Measurements from ENCODE around the gene OR11G2. TPM values are rescaled to one million over a fixed set of nuclear protein-coding genes. Genes with fewer than 3 reads are reported as not detected.

The OR11G2 gene
- total and polyA plus RNA-seq, 2 of the 8 experiments (the other 6 are each of a cell fraction or from before 2014, with no cell fraction given), result not detected

GRCh38 chr14:20247646-20248246 lies 57.0 kb downstream of the OR11G2 start (continued):
- no peak for TF ChIP-seq KDM4A (IDR thresholded peaks at IDR 0.05; ENCODE audit: low read depth, low read length, severe bottlenecking)
- TF ChIP-seq HDAC6 (IDR thresholded peaks at IDR 0.05; ENCODE audit: low read depth, low read length), result no peak
- peak in 2 of 3 experiments; percentile 13 to 50; a peak in 2 of 4 replicates for TF ChIP-seq CTCF (IDR thresholded peaks at IDR 0.05; ENCODE audit: control extremely low read depth in 1 of 3, insufficient read depth in 1 of 3, low read depth in 1 of 3, low read length in 3 of 3)
- no peak for TF ChIP-seq GABPA (IDR thresholded peaks at IDR 0.05; ENCODE audit: borderline replicate concordance, insufficient read depth, low read length)
- TF ChIP-seq FOSL1 (IDR thresholded peaks at IDR 0.05; ENCODE audit: insufficient read depth, low read depth, low read length), result no peak

Small RNA genes lying within 50 kb of the gene (small RNA-seq; reads per million reads assigned to genes)
- gene GTF2IP22 (ENCODE audit: insufficient read depth), result not detected

Other genes starting within 250 kb of the OR11G2 start
- gene OR4K15, start 215.3 kb upstream of the OR11G2 start, total RNA-seq (2021; fragmentation: NEBNext Ultra II Directional; extraction: Animal tissue kit (Norgen Biotek cat#: 25700)), result not detected in 2 replicates
- gene OR4K15, start 215.3 kb upstream of the OR11G2 start, polyA plus RNA-seq (2011; rRNA removed), result not detected in 2 replicates
- gene OR4Q2, start 188.7 kb upstream of the OR11G2 start, total RNA-seq (2021; fragmentation: NEBNext Ultra II Directional; extraction: Animal tissue kit (Norgen Biotek cat#: 25700)), result not detected in 2 replicates
- gene OR4Q2, start 188.7 kb upstream of the OR11G2 start, polyA plus RNA-seq (2011; rRNA removed), result not detected in 2 replicates
- gene OR4K14, start 171.6 kb upstream of the OR11G2 start, total RNA-seq (2021; fragmentation: NEBNext Ultra II Directional; extraction: Animal tissue kit (Norgen Biotek cat#: 25700)), result not detected in 2 replicates
- not detected in 2 replicates for gene OR4K14, start 171.6 kb upstream of the OR11G2 start, polyA plus RNA-seq (2011; rRNA removed)
- not detected in 2 replicates for gene OR4K13, start 154.9 kb upstream of the OR11G2 start, total RNA-seq (2021; fragmentation: NEBNext Ultra II Directional; extraction: Animal tissue kit (Norgen Biotek cat#: 25700))
- gene OR4K13, start 154.9 kb upstream of the OR11G2 start, polyA plus RNA-seq (2011; rRNA removed), result not detected in 2 replicates
- not detected in 2 replicates for gene OR4L1, start 130.9 kb upstream of the OR11G2 start, total RNA-seq (2021; fragmentation: NEBNext Ultra II Directional; extraction: Animal tissue kit (Norgen Biotek cat#: 25700))
- gene OR4L1, start 130.9 kb upstream of the OR11G2 start, polyA plus RNA-seq (2011; rRNA removed), result not detected in 2 replicates
- gene OR4K17, start 80.2 kb upstream of the OR11G2 start, total RNA-seq (2021; fragmentation: NEBNext Ultra II Directional; extraction: Animal tissue kit (Norgen Biotek cat#: 25700)), result not detected in 2 replicates
- not detected in 2 replicates for gene OR4K17, start 80.2 kb upstream of the OR11G2 start, polyA plus RNA-seq (2011; rRNA removed)
- not detected in 2 replicates for gene OR4N5, start 52.1 kb upstream of the OR11G2 start, total RNA-seq (2021; fragmentation: NEBNext Ultra II Directional; extraction: Animal tissue kit (Norgen Biotek cat#: 25700))
- not detected in 2 replicates for gene OR4N5, start 52.1 kb upstream of the OR11G2 start, polyA plus RNA-seq (2011; rRNA removed)
- not detected in 2 replicates for gene OR11H6, start 32.8 kb downstream of the OR11G2 start, total RNA-seq (2021; fragmentation: NEBNext Ultra II Directional; extraction: Animal tissue kit (Norgen Biotek cat#: 25700))
- gene OR11H6, start 32.8 kb downstream of the OR11G2 start, polyA plus RNA-seq (2011; rRNA removed), result not detected in 2 replicates
- not detected in 2 replicates for gene OR11H7, start 38.1 kb downstream of the OR11G2 start, total RNA-seq (2021; fragmentation: NEBNext Ultra II Directional; extraction: Animal tissue kit (Norgen Biotek cat#: 25700))
- gene OR11H7, start 38.1 kb downstream of the OR11G2 start, polyA plus RNA-seq (2011; rRNA removed), result not detected in 2 replicates
- gene OR11H4, start 48.4 kb downstream of the OR11G2 start, total RNA-seq (2021; fragmentation: NEBNext Ultra II Directional; extraction: Animal tissue kit (Norgen Biotek cat#: 25700)), result not detected in 2 replicates
- gene OR11H4, start 48.4 kb downstream of the OR11G2 start, polyA plus RNA-seq (2011; rRNA removed), result not detected in 2 replicates
- 18.0 and 20.7 TPM in 2 replicates for gene TTC5, start 115.1 kb downstream of the OR11G2 start, total RNA-seq (2021; fragmentation: NEBNext Ultra II Directional; extraction: Animal tissue kit (Norgen Biotek cat#: 25700))
- gene TTC5, start 115.1 kb downstream of the OR11G2 start, polyA plus RNA-seq (2011; rRNA removed), result 6.4 and 9.1 TPM in 2 replicates
- gene CCNB1IP1, start 142.4 kb downstream of the OR11G2 start, total RNA-seq (2021; fragmentation: NEBNext Ultra II Directional; extraction: Animal tissue kit (Norgen Biotek cat#: 25700)), result 156 and 173 TPM in 2 replicates
- 180 and 277 TPM in 2 replicates for gene CCNB1IP1, start 142.4 kb downstream of the OR11G2 start, polyA plus RNA-seq (2011; rRNA removed)
- 41.7 and 42.9 TPM in 2 replicates for gene PARP2, start 152.7 kb downstream of the OR11G2 start, total RNA-seq (2021; fragmentation: NEBNext Ultra II Directional; extraction: Animal tissue kit (Norgen Biotek cat#: 25700))
- 14.8 and 27.7 TPM in 2 replicates for gene PARP2, start 152.7 kb downstream of the OR11G2 start, polyA plus RNA-seq (2011; rRNA removed)
- 9.6 and 10.7 TPM in 2 replicates for gene TEP1, start 222.6 kb downstream of the OR11G2 start, total RNA-seq (2021; fragmentation: NEBNext Ultra II Directional; extraction: Animal tissue kit (Norgen Biotek cat#: 25700))
- 6.9 and 8.7 TPM in 2 replicates for gene TEP1, start 222.6 kb downstream of the OR11G2 start, polyA plus RNA-seq (2011; rRNA removed)
- gene KLHL33, start 245.3 kb downstream of the OR11G2 start, total RNA-seq (2021; fragmentation: NEBNext Ultra II Directional; extraction: Animal tissue kit (Norgen Biotek cat#: 25700)), result 0.11 TPM in 1 of 2 replicates, not detected in the other
- gene KLHL33, start 245.3 kb downstream of the OR11G2 start, polyA plus RNA-seq (2011; rRNA removed), result 0.17 and 0.20 TPM in 2 replicates